Prostate gland (tissue), 2 donors: Measurements from ENCODE around the gene CEBPG.

Experiments
- POLR2A ChIP-seq: fragments of 450-650 bp; IDR thresholded peaks from one replicate; pipeline ENCODE4 v1.6.1; 2016; ENCODE audit warnings: antibody characterized with exemption, mild to moderate bottlenecking
- POLR2AphosphoS5 ChIP-seq: sonication (generic); formaldehyde crosslinking; IDR thresholded peaks from one replicate; pipeline ENCODE4 v1.6.1; 2017; ENCODE audit warnings: antibody characterized with exemption
- TF ChIP-seq, protein P1 (sequence below), 4 experiments: fragments of 200-600 bp in 2 of 4; fragments of 450-650 bp in 2 of 4; sonication (generic) in 2 of 4; IDR thresholded peaks; 1 replicate in 3 of 4; 2 replicates in 1 of 4; pipeline ENCODE4 v1.5.1; 2016 to 2019; ENCODE audit warnings: antibody characterized with exemption in 4 of 4, mild to moderate bottlenecking in 2 of 4, moderate library complexity in 2 of 4

DNA sequence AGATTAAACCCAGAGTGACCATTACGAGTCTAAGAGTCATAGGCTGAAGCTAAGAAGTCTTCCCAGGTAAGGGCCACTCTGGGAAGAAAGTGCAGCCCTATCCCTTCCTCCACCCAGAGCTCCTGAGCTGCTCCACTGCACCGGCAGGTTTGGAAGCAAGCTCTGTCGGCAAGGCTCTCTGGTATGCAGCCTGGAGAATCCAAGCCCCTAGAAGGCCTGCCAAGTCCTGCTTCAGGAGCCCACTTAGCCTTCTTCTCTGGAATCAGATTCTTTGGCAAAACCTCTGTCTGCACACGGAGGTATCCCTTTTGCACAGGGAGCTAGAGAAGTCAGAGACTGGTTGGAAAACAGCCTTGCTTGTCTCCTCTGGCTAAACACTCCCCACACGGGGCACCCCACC, 58.5 kb downstream of the CEBPG start:
- TF ChIP-seq POLR2A (no peak), POLR2AphosphoS5 (no peak)
- TF ChIP-seq, protein P1, sequence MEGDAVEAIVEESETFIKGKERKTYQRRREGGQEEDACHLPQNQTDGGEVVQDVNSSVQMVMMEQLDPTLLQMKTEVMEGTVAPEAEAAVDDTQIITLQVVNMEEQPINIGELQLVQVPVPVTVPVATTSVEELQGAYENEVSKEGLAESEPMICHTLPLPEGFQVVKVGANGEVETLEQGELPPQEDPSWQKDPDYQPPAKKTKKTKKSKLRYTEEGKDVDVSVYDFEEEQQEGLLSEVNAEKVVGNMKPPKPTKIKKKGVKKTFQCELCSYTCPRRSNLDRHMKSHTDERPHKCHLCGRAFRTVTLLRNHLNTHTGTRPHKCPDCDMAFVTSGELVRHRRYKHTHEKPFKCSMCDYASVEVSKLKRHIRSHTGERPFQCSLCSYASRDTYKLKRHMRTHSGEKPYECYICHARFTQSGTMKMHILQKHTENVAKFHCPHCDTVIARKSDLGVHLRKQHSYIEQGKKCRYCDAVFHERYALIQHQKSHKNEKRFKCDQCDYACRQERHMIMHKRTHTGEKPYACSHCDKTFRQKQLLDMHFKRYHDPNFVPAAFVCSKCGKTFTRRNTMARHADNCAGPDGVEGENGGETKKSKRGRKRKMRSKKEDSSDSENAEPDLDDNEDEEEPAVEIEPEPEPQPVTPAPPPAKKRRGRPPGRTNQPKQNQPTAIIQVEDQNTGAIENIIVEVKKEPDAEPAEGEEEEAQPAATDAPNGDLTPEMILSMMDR (IDR thresholded peaks at IDR 0.05) = no peak
